HG02981 (cell line): Measurements from ENCODE around the gene MLPH.

Experiments used
- ATAC-seq: cut with Tn5 transposase; IDR thresholded peaks from one replicate; pipeline ENCODE4 v1.9.1; 2021; ENCODE audit warnings: mild to moderate bottlenecking, moderate library complexity; ENCODE audit not compliant: unreplicated experiment

MLPH gene

DNA sequence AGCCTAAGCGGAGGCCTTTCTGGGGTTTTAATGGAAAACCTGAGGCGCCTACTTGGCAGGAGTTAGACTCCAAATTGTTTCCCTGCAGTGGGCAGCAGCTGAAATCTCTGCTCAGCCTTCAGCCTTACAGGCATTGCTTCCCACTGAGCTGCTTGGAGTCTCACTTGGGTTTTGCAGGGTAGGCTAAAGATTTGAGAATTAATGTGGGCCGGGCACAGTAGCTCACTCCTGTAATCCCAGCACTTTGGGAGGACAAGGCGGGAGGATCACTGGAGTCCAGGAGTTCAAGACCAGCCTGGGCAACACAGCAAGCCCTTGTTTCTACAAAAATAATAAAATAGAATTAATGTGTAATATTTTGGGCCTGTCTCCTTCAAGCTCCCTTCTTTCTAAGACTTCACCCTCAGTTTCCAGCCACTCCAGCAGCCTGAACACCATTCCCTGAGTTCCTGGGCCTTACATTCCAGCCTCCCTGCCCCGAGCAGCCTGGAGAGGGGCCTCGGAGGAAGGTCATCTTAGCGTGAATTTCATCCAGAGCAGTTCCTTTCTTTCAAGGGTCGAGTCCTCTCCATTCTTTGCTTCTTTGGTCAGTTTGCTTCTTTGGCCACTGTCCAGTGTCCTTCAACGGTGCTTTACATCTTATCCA lies 112.5 kb downstream of the MLPH start:
- no peak for ATAC-seq

DNA sequence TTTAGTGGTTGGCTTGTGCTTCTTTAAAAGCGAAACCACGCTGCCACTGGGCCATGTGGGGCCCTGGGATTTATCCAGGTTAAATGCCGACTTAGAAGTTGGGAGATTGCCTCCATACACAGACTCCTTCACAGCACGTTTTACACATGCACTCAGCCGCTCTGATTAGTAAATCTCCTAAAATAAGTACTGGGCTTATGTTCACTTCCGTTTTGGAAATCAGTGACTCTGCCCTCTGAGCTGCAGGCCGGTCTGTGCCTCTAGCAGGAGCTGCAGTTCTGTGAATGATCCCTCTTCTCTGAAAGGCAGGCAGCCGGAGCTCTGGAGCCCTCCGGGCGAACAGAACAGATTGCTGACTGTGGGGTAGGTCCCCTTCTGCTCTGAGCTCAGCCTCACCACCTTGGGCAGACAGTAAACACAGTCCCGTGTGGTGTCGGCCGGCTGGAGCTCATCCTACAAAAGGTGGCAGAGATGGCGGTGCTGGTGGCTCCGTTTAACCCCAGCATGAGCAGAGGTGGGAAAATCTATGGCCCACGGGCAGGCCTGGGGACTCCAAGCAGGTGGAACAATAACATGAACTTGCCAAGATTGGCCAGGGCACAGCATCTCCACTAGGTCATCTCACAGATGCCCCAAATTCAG lies 113.3 kb downstream of the MLPH start:
- ATAC-seq = no peak

- no peak for ATAC-seq
Measured at GRCh38 chr2:237601453-237602116, 114.5 kb downstream of the MLPH start.

DNA sequence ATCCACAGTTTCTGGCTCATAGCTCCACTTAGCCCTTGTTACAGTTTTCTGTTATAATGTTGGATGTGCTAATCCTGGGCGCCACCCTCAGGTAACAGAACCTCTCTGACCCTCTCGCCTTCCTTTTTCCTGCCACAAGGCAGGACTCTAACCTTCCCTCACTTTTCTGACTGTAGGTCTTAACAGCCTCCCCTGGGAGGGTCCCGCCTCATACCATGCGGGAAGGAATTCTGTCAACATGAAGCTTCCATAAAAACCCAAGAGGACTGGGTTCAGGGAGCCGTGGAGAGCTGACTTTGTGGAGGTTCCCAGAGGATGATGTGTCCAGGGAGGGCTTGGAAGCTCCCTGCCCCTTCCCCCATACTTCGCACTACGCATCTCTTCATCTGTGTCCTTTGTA lies 115.4 kb downstream of the MLPH start:
- no peak for ATAC-seq

DNA sequence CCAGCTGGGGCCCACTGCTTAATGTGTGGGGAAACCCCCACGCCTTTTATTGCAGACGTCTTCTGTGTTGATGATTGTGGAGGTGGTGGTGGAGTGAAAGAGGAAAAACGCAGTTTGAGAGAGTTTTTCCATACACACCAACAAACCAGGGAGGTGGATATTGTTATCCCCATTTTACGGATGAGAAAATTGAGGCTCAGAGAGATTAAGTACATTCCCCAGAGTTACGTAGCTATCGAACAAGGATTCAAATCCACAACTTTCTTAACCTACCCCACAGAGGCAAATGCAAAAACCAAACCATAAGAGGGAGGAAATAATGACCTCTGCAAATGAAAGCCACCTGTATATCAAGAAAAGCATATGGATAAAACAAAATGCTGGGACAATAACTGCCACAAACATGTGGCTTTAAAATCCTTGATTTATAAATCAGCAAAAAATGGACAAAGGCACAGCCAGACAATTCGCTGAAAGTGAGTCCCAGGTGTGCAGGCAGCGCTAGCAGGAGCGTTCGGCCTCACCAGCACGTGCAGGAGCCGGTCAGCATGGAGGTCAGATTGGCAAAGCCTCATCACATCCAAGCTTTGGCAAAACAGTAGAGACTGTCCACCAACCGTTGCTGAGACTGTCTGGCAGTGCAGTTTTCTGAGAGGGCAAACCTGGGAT lies 116.1 kb downstream of the MLPH start:
- no peak for ATAC-seq

- ATAC-seq = peak; percentile 57
Measured at GRCh38 chr2:237603718-237604362, 116.8 kb downstream of the MLPH start.

DNA sequence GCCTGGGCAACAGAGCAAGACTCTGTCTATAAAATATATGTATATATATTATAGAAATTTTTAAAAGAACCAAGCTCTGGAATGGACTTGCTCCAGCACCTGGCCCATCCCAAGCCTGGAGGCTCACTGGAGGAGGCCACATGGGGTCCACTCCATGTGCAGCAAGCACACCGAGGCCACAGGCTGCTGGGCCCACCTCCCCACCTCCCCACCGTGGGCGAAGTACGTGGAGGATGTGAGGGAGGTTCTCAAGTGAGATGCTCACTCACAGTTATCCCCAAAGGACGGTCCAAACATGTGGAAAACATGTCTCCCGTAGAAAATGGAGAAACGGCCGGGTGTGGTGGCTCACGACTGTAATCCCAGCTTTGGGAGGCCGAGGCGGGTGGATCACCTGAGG lies 117.3 kb downstream of the MLPH start:
- ATAC-seq = no peak
